Activated naive CD4-positive, alpha-beta T cell treated with anti-CD3 and anti-CD28 coated beads, Interleukin-2, amount 50 U/mL, for 72 hours (primary cell): ENCODE measurements around the gene NECTIN1. TPM values are rescaled to one million over a fixed set of nuclear protein-coding genes. Genes with fewer than 3 reads are reported as not detected.
A peak's percentile ranks its signal among the peaks of the same experiment; 100 is the strongest.
"Not testable (repeated sequence)": the region's sequence is repeated elsewhere in the genome, so short reads cannot be mapped to it uniquely, and the experiment has no call there.

Source experiments
- ATAC-seq, 2 donors: fragments of 150-1000 bp; cut with Tn5 transposase; 2 replicates each; pipeline ENCODE4 v1.10.0; 2021; ENCODE audit warnings: mild to moderate bottlenecking in 2 of 2, moderate library complexity in 2 of 2
- DNase-seq, 2 donors: peaks; one replicate each; pipeline ENCODE4 v3.0.0; 2021 to 2022; ENCODE audit warnings: low spot score in 2 of 2
- H3K27ac Mint-ChIP-seq, 2 donors: one replicate each; pipeline ENCODE4 v1.8.0; 2022; ENCODE audit warnings: mild to moderate bottlenecking in 2 of 2, mixed read lengths in 2 of 2
- H3K36me3 Mint-ChIP-seq, 2 donors: one replicate each; pipeline ENCODE4 v1.8.0; 2022; ENCODE audit warnings: mixed read lengths in 2 of 2
- H3K9me3 Mint-ChIP-seq, 2 donors: one replicate each; pipeline ENCODE4 v1.8.0; 2022; ENCODE audit warnings: mixed read lengths in 2 of 2
- total RNA-seq, 2 donors: library from RNA; stranded (reverse); gene quantifications; one replicate each; pipeline ENCODE4 v1.2.3, GENCODE V29; 2022

NECTIN1 gene
- total RNA-seq, 2 donors from 2014 or later = 0.20 to 2.2 TPM

DNA sequence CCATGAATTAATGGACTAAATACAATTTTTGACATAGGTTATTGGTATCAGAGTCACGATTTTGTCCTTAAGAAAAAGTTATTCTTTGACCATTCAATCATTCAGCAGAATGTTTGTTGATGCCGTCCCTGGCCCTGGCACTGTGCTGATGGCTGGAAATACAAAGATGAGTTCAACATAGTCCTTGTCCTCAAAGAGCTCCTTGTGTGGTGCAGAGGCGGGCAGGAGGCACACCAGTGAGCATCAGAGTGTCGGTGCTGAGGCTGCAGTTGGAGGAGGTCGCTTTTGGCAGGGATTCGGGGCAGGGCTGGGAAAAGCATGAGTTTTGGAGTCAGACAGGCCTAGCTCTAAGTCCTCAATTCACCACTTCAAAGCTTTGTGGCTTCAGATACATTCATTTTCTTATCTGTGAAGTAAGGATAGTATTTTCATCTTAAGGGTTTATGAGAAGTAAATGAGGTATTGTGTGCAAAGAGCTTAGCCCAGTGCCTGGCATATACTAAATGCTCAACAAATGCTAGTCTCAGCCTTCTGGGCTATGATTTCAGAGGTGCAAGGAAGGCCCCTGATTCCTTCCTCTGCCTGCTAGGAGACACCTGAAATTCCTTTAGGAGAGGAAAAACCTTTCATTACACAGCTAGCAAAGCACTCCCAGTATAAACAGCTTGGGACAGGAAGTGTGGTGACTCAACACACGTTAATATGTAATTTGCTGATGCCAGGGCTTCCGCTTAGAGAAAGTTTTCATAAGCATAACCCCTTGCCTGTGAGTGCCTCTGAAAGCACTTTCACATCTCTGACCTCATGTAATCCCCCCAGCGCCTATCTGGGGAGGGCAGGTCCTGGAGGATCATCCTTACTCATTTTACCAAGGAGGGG, 113.8 kb downstream of the NECTIN1 start:
- H3K36me3 Mint-ChIP-seq = no peaks in the 10 kb centered on the region
- H3K27ac Mint-ChIP-seq = no peak overlapping the region
- H3K9me3 Mint-ChIP-seq = no peaks in the 10 kb centered on the region
- ATAC-seq (no peak), DNase-seq (no peak)

DNA sequence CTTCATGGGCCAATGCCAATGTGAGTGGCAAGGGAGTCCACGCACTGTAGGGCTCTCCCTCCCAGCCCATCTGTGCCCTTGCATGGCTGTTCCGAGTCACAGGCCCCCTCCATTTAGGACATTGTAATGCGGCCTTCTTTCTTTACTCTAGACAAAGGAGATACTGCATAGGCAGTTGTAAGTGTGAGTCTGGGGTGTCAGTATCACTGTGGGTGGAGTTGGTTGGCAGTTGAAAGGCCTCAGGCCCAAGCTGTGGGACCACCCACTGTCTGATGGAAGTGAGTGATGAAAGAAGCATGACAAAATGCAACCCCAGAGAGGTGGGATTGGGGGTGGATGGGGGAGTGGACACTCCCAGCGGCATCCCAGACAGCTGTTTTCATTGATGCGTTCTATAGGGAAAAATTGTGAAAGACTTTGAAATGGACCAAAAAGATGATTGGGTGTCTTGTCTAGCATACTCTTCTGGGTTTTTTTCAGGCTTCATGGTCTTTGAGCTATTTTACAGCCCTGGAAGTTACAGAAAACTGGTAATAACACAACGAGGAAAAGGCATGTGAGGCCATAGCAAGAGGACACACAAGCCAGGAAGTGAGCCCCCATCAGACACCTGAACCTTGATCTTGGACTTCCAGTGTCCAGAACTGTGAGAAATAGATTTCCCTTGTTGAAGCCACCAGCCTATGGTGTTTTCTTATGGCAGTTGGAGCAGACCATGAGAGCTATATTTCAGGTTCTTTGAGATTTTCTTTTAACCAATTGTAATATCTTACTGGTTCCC, 114.6 kb downstream of the NECTIN1 start:
- DNase-seq = no peak
- H3K36me3 Mint-ChIP-seq = no peaks in the 10 kb centered on the region
- no peak for ATAC-seq
- H3K9me3 Mint-ChIP-seq = no peaks in the 10 kb centered on the region
- no peak overlapping the region for H3K27ac Mint-ChIP-seq

DNA sequence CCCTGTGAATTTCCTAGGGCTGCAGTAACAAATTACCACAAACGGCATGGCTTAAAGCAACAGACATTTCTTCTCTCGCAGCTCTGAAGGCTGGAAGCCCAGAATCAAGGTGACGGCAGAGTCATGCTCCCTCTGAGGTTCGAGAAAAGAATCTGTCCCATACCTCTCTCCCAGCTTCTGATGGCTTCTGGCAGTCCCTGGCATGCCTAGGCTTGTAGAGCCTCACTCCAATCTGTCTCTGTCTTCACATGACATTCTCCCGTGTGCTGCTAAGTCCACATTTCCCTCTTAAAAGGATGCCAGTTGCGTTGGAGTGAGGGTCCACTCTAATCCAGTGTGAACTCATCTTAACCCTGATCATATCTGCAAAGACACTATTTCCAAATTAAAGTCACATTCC, 116.2 kb downstream of the NECTIN1 start:
- no peak for ATAC-seq

DNA sequence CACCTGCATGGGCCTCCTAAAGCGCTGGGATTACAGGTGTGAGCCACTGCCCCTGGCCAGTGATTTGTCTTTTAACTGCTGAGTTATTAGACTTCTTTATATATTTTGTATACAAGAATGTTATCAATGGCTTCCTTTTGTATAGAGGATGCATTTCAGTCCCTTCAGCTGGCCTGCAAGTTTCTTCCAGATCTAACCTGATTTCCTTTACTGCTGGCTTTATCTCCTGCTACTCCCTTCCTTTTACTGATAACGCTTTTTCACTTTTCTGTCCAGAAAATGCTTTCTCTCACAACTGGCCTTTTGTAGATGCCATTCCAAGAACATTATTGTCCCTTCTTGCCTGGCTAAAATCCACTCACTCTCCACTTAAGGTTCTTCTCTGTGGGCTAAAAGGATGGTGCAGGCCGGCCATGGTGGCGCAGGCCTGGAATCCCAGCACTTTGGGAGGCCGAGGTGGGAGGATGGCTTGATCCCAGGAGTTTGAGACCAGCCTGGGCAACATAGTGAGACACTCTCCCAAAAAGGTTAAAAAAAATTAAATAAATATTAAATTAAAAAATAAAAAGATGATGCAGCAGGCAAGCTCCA, 118.1 kb downstream of the NECTIN1 start:
- Mint-ChIP-seq H3K36me3 (no peaks in the 10 kb centered on the region), H3K9me3 (no peaks in the 10 kb centered on the region), H3K27ac (no peak overlapping the region)
- ATAC-seq = no peak
- DNase-seq = no peak

More for the DNA sequence above, 116.2 kb downstream of the NECTIN1 start:
- no peak for DNase-seq
- H3K36me3 Mint-ChIP-seq = no peaks in the 10 kb centered on the region
- no peak overlapping the region for H3K27ac Mint-ChIP-seq
- no peaks in the 10 kb centered on the region for H3K9me3 Mint-ChIP-seq

DNA sequence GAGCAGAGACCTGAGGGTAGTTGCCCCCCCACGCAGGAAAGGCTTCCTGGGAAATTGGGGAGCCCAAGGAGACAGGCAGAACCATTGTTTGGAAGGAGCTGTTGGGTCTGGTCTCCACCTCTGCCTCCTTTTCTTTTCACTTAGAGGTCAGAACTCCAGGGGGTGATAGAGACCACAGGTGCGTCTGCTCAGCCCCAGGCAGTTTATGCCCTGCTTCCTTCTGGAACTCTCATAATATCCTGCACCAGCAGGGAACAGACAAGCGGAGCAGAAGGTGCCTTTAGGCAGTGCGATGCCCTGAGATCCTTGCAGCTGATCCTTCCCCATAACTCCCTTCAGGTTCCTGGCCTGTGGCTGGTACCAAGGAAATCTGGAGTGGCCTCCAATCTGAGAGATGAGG, 120.2 kb downstream of the NECTIN1 start:
- ATAC-seq (no peak), DNase-seq (no peak)
- Mint-ChIP-seq H3K36me3 (no peaks in the 10 kb centered on the region), H3K27ac (no peak overlapping the region), H3K9me3 (no peaks in the 10 kb centered on the region)

DNA sequence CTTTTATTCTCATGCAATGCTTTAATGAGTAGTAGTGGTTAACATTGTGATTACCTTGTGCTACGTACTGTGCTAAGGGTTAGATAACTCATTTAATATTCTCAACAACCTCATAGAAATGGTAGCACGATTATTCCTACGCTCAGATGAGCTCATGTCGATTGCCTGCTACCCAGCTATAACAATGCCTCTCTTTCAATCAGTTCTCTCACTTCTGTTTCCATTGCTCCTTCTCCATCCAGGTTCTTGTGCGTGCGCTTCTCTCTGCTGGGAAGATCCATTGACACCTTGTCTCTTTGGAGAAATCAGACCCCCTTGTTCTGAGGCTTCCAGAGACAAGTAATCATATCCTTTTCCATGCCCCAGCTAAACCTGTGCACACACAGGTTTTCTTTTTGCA, 120.8 kb downstream of the NECTIN1 start:
- DNase-seq = no peak
- Mint-ChIP-seq H3K9me3 (no peaks in the 10 kb centered on the region), H3K36me3 (no peaks in the 10 kb centered on the region), H3K27ac (no peak overlapping the region)
- ATAC-seq = no peak

DNA sequence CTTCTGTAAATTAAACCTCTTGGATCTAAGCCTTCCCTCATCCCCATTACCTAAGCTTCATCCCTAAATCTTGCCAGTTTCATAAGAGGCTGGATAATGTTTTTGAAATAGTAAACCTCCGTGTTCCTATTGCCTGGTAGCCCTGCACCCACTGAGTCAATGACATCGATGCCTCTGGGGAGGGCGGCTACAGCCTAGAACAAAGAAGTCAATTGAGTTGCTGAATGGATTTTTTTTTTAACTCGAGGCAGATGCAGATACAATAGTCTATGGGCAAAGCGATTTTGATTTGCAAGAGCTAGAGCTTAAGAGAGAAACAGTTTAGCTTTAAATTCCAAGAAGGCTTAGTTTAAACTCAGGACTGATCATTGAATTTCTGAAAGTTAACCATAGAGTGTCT, 121.3 kb downstream of the NECTIN1 start:
- no peaks in the 10 kb centered on the region for H3K36me3 Mint-ChIP-seq
- H3K27ac Mint-ChIP-seq = no peak overlapping the region
- no peak for ATAC-seq
- no peaks in the 10 kb centered on the region for H3K9me3 Mint-ChIP-seq
- DNase-seq = no peak

DNA sequence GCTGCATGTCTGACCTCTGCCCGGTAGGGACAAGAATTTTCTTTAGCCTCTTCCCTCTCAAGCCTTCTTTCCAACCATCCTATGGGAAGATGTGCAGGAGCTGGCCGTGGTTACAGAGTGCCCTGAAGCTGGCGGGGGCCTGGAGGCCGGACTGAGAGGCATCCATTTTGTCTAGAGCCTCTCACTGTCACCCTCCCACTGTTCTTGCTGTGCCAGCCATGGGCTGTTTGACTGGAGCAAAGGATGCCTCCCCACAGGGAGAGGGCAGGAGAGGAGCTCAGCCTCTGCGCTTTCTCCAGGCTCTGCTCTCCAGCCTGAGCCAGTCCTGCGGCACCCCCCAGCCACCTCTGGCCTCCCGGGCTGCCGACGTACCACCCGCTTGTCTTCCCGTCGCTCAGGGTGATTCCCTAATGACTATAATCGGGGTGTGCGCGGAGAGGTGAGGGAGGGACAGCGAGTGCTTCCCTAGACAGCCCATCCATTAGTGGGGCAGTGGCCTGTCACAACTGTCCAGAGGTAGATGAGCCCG, 123.8 kb downstream of the NECTIN1 start:
- Mint-ChIP-seq H3K27ac (no peak overlapping the region), H3K36me3 (no peaks in the 10 kb centered on the region), H3K9me3 (no peaks in the 10 kb centered on the region)
- DNase-seq = no peak
- ATAC-seq = no peak

DNA sequence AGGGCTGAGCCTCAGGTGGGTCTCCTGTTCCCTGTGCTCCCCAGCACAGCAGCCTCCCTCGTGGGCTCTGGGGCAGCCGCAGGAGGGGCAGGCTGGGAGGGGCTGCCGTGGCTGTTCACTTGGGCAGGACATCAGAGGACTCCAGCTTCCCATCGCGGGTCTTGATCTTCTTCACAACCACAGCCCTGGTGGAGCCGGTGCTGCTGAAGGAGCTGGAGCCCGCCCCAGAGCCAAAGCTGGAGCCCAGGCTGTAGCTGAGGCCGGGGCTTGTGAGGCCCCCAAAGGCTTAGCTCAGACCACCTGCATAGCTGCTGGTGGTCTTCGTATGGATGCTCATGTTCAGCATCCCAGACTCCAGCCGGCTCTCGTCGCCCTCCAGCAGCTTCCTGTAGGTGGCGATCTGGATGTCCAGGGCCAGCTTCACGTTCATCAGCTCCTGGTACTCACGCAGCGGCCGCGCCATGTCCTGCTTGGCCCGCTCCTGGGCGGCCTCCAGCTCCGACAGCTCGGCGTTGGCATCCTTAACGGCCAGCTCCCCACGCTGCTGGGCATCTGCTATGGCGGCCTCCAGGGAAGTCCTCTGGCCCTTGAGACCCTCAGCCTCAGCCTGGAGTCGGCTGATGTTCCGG, 126.1 kb downstream of the NECTIN1 start:
- no peak for ATAC-seq
- H3K27ac Mint-ChIP-seq = no peak overlapping the region
- DNase-seq = no peak
- H3K9me3 Mint-ChIP-seq = no peaks in the 10 kb centered on the region
- no peaks in the 10 kb centered on the region for H3K36me3 Mint-ChIP-seq

DNA sequence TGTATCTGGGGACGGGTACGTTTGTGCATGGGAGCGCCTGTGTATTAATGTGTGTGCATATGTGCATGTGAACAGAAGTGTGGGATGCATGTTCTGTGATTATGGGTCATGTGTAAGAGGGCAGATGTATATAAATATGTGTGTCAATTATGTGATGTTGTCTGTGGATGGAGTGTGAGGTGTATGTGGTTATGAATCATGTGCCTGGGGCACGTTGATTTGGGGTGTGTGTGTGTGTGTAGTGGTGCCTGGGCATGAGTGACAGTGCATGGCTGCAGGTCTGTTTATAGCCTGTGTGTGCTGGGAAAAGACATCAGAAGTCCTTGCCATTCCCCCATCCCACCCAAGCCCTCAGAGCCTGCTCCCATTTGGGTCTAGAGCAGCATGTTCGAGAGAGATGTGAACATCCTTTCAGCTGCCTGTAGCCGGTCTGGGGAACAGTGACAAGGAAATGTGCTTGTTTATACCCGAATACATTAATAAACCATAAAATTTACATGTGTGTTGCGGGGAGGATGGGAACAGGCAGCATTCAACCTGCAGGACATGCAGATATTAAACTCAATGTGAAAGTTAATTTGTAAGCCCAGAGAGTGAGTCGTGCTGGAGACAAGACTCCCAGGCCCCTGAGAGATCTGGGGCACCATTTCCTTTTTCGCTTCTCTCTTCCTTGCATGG, 129.0 kb downstream of the NECTIN1 start:
- Mint-ChIP-seq H3K9me3 (no peaks in the 10 kb centered on the region), H3K27ac (no peak overlapping the region), H3K36me3 (no peaks in the 10 kb centered on the region)
- DNase-seq (no peak), ATAC-seq (no peak)

DNA sequence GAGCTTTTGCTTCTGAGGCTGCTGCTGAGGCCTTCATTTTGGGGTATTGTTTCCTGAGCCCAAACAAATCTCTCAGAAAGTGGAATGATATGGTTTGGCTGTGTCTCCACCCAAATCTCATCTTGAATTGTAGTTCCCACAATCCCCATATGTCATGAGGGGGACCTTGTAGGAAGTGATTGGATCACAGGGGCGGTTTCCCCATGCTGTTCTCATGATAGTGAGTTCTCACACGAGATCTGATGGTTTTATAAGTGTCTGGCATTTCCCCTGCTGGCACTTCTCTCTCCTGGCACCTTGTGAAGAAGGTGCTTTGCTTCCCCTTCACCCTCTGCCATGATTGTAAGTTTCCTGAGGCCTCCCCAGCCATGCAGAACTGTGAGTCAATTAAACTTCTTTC, 133.1 kb downstream of the NECTIN1 start:
- not testable (repeated sequence) for H3K36me3 Mint-ChIP-seq, ATAC-seq, H3K9me3 Mint-ChIP-seq, DNase-seq, H3K27ac Mint-ChIP-seq

DNA sequence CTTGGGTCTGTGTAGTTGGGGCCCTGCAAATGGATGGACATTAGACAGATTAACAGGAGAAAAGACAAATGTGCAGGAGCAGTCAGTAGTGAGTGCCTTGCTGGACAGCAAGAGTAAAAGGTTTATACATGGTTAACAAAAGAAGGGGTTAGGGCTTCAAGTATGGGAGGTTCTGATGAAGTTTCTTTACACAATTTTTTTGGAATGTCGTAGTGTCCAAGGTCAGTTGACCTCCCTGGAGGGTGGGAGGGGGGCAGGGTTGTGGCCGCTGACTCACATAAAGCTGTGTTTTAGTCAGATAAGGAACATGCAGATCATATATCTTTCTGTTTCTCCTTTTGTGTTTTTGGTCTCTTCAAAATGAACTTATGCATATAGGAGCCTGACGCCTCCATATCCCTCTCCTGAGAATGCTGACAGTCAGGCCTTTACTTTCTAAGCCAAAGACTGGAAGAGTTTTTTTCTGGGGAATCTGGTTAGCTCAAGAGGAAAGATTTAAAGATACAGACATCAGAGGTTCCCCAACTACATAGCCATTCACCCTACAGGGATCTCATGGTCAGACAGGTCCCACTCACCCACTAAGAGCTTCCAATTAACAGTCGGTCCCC, 134.3 kb downstream of the NECTIN1 start:
- no peak for DNase-seq
- H3K27ac Mint-ChIP-seq = no peak overlapping the region
- H3K9me3 Mint-ChIP-seq = no peaks in the 10 kb centered on the region
- H3K36me3 Mint-ChIP-seq = peaks cover 0 to 5% of the 10 kb centered on the region in 2 donors
- no peak for ATAC-seq

DNA sequence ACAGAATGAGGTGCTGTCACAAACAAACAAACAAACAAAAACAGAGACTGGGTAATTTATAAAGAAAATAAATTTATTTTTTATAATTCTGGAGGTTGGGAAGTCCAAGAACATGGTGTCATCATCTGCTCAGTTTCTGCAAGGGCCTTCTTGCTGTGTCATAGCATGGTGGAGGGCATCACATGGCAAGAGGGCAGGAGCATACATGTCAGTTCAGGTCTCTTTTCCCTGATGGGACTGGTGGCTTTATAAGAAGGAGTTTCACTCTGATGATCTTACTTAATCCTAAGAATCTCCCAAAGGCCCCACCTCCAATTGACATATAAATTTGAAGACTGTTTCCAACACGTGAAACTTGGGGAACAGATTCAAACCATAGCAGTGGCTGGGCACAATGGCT, 135.7 kb downstream of the NECTIN1 start:
- ATAC-seq (no peak), DNase-seq (no peak)
- Mint-ChIP-seq H3K27ac (no peak overlapping the region), H3K36me3 (peaks cover 0 to 5% of the 10 kb centered on the region in 2 donors), H3K9me3 (no peaks in the 10 kb centered on the region)

DNA sequence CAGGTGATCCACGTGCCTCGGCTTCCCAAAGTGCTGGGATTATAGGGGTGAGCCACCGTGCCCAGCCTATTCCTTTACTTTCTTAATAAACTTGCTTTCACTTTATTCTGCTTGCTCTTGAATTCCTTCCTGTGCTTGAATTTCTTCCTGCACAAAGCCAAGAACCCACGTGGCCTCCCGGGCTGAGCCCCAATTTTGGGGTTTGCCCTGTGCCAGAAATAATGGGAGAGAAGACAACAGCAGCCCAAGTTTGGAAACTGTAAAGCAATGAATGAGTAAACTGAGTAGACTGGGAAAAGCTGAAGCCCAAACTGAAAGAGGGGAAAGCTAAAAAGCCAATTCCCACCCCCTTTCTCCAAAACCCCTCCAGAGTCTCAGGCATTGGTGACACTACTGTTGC, 136.4 kb downstream of the NECTIN1 start:
- no peak for DNase-seq
- no peaks in the 10 kb centered on the region for H3K9me3 Mint-ChIP-seq
- no peak for ATAC-seq
- peaks cover 0 to 5% of the 10 kb centered on the region in 2 donors for H3K36me3 Mint-ChIP-seq
- no peak overlapping the region for H3K27ac Mint-ChIP-seq

DNA sequence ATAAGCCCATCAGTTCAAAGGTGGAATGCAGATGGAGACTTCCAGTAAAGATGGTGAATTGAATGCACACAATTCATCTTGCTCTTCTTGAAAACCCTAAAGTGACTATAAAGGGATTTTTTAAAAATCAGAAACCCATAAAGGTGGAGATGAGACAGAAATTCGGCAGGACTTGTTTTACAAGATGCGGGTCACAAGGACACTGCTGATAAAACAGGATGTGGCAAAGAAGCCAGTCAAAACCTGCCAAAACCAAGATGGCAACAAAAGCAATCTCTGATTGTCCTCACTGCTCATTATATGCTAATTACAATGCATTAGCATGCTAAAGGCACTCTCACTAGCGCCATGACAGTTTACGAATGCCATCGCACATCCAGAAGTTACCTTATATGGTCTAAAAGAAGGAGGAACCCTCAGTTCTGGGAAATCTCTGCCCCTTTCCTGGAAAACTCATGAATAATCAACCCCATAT, 137.1 kb downstream of the NECTIN1 start:
- H3K9me3 Mint-ChIP-seq = no peaks in the 10 kb centered on the region
- peak in 1 of 2 donors; percentile 35 for ATAC-seq

More for the DNA sequence above, 137.1 kb downstream of the NECTIN1 start:
- peaks cover 0 to 5% of the 10 kb centered on the region in 2 donors for H3K36me3 Mint-ChIP-seq
- H3K27ac Mint-ChIP-seq = no peak overlapping the region
- DNase-seq = no peak
